Astrocyte (in vitro differentiated cells and primary cell): ENCODE results near the gene ELMO1. TPM values are rescaled to one million over a fixed set of nuclear protein-coding genes. Genes with fewer than 3 reads are reported as not detected.

Experiments used
- DNase-seq: peaks from one replicate; pipeline ENCODE4 v3.0.0-alpha.2; 2010; ENCODE audit warnings: low read depth
- FAIRE-seq: peaks from 2 replicates; lab custom pipeline; 2011; peaks lifted over from hg19 to GRCh38; lab: Jason Lieb, UNC
- H2AFZ ChIP-seq: 2 replicates; pipeline ENCODE4 v1.6.0; 2012; ENCODE audit warnings: low read depth, low read length, inconsistent platforms
- H3K27ac ChIP-seq: 2 replicates; pipeline ENCODE4 v1.5.1; 2011; ENCODE audit warnings: low read depth, low read length, inconsistent platforms
- H3K27me3 ChIP-seq: 2 replicates; pipeline ENCODE4 v1.6.0; 2011; ENCODE audit warnings: low read length, inconsistent platforms; ENCODE audit not compliant: insufficient read depth
- H3K36me3 ChIP-seq: 2 replicates; pipeline ENCODE4 v1.5.1; 2011; ENCODE audit warnings: low read length, inconsistent platforms; ENCODE audit not compliant: insufficient read depth
- H3K4me1 ChIP-seq: 2 replicates; pipeline ENCODE4 v1.5.1; 2011; ENCODE audit warnings: low read length, inconsistent platforms; ENCODE audit not compliant: insufficient read depth
- H3K4me2 ChIP-seq: 2 replicates; pipeline ENCODE4 v1.6.0; 2012; ENCODE audit warnings: low read length, inconsistent platforms
- H3K4me3 ChIP-seq: 2 replicates; pipeline ENCODE4 v1.5.1; 2011; ENCODE audit warnings: low read depth, mild to moderate bottlenecking, low read length, inconsistent platforms; ENCODE audit not compliant: insufficient read depth
- H3K79me2 ChIP-seq: 2 replicates; pipeline ENCODE4 v1.6.0; 2012; ENCODE audit warnings: mild to moderate bottlenecking, low read length, inconsistent platforms; ENCODE audit not compliant: insufficient read depth
- H3K9ac ChIP-seq: 2 replicates; pipeline ENCODE4 v1.6.0; 2012; ENCODE audit warnings: mild to moderate bottlenecking, low read length, inconsistent platforms
- H3K9me3 ChIP-seq: 2 replicates; pipeline ENCODE4 v1.5.1; 2012; ENCODE audit warnings: low read depth, mild to moderate bottlenecking, low read length, inconsistent platforms; ENCODE audit not compliant: insufficient read depth
- H4K20me1 ChIP-seq: 2 replicates; pipeline ENCODE4 v1.6.0; 2012; ENCODE audit warnings: low read length, inconsistent platforms; ENCODE audit not compliant: insufficient read depth
- H3K27ac Mint-ChIP-seq: one replicate; pipeline ENCODE4 v1.8.0; 2021; ENCODE audit warnings: mild to moderate bottlenecking, mixed read lengths; ENCODE audit not compliant: unreplicated experiment
- H3K27me3 Mint-ChIP-seq: one replicate; pipeline ENCODE4 v1.8.0; 2021; ENCODE audit warnings: low read depth, mixed read lengths; ENCODE audit not compliant: unreplicated experiment
- H3K36me3 Mint-ChIP-seq: one replicate; pipeline ENCODE4 v1.8.0; 2021; ENCODE audit warnings: low read depth, mixed read lengths; ENCODE audit not compliant: unreplicated experiment
- H3K4me1 Mint-ChIP-seq: one replicate; pipeline ENCODE4 v1.8.0; 2021; ENCODE audit warnings: low read depth, mixed read lengths; ENCODE audit not compliant: unreplicated experiment
- H3K4me3 Mint-ChIP-seq: one replicate; pipeline ENCODE4 v1.8.0; 2021; ENCODE audit warnings: mild to moderate bottlenecking, moderate library complexity, mixed read lengths; ENCODE audit not compliant: unreplicated experiment
- H3K9me3 Mint-ChIP-seq: one replicate; pipeline ENCODE4 v1.8.0; 2021; ENCODE audit warnings: mild to moderate bottlenecking, mixed read lengths; ENCODE audit not compliant: unreplicated experiment
- CTCF ChIP-seq: IDR thresholded peaks from 2 replicates; pipeline ENCODE4 v1.5.1; 2011; ENCODE audit warnings: low read depth, mild to moderate bottlenecking, inconsistent platforms, low read length, moderate library complexity; ENCODE audit not compliant: insufficient read depth
- EZH2 ChIP-seq: IDR thresholded peaks from 2 replicates; pipeline ENCODE4 v1.6.1; 2012; ENCODE audit warnings: mild to moderate bottlenecking, low read length, inconsistent platforms; ENCODE audit not compliant: insufficient read depth
- total RNA-seq: library from RNA; stranded (reverse); gene quantifications from 2 replicates; pipeline ENCODE4 v1.2.1, GENCODE V29; 2021

Gene ELMO1
- total RNA-seq, 1 donor from 2014 or later, result 20.4 TPM

GRCh38 chr7:37015353-37016034, 433.2 kb downstream of the ELMO1 start:
- Histone ChIP-seq H4K20me1 (no peaks in the 10 kb centered on the region), H2AFZ (no peak overlapping the region), H3K9ac (no peak overlapping the region), H3K27me3 (no peaks in the 10 kb centered on the region), H3K27ac (no peak overlapping the region), H3K36me3 (no peaks in the 10 kb centered on the region), H3K79me2 (no peaks in the 10 kb centered on the region), H3K9me3 (no peaks in the 10 kb centered on the region), H3K4me3 (no peak overlapping the region), H3K4me1 (no peaks in the 10 kb centered on the region), H3K4me2 (no peak overlapping the region)
- no peaks in the 10 kb centered on the region for H3K9me3 Mint-ChIP-seq
- no peak for FAIRE-seq
- H3K27me3 Mint-ChIP-seq, result no peaks in the 10 kb centered on the region
- TF ChIP-seq CTCF, result no peak
- TF ChIP-seq EZH2, result no peak
- peaks cover 2% of the 10 kb centered on the region for H3K36me3 Mint-ChIP-seq
- no peak for DNase-seq
- no peak overlapping the region for H3K27ac Mint-ChIP-seq
- no peak overlapping the region for H3K4me3 Mint-ChIP-seq
- peaks cover 4% of the 10 kb centered on the region for H3K4me1 Mint-ChIP-seq

- Mint-ChIP-seq H3K27ac (no peak overlapping the region), H3K27me3 (no peaks in the 10 kb centered on the region), H3K36me3 (peaks cover 2% of the 10 kb centered on the region), H3K9me3 (no peaks in the 10 kb centered on the region), H3K4me3 (no peak overlapping the region), H3K4me1 (peaks cover 4% of the 10 kb centered on the region)
- Histone ChIP-seq H3K4me3 (no peak overlapping the region), H3K9ac (no peak overlapping the region), H2AFZ (no peak overlapping the region), H3K79me2 (no peaks in the 10 kb centered on the region), H3K36me3 (no peaks in the 10 kb centered on the region), H3K9me3 (no peaks in the 10 kb centered on the region), H3K4me2 (no peak overlapping the region), H3K4me1 (no peaks in the 10 kb centered on the region), H4K20me1 (no peaks in the 10 kb centered on the region), H3K27ac (no peak overlapping the region), H3K27me3 (no peaks in the 10 kb centered on the region)
- DNase-seq (no peak), FAIRE-seq (no peak)
- TF ChIP-seq EZH2, result no peak
- no peak for TF ChIP-seq CTCF
Measured at GRCh38 chr7:37013771-37014170, 434.9 kb downstream of the ELMO1 start.

- H3K36me3 Mint-ChIP-seq, result peaks cover 2% of the 10 kb centered on the region
- Histone ChIP-seq H3K27me3 (no peaks in the 10 kb centered on the region), H4K20me1 (no peaks in the 10 kb centered on the region), H3K4me3 (no peak overlapping the region), H2AFZ (no peak overlapping the region), H3K79me2 (no peaks in the 10 kb centered on the region), H3K9me3 (no peaks in the 10 kb centered on the region), H3K27ac (no peak overlapping the region), H3K4me1 (no peaks in the 10 kb centered on the region), H3K4me2 (no peak overlapping the region), H3K36me3 (no peaks in the 10 kb centered on the region), H3K9ac (no peak overlapping the region)
- H3K27ac Mint-ChIP-seq, result no peak overlapping the region
- DNase-seq (no peak), FAIRE-seq (no peak)
- TF ChIP-seq EZH2, result no peak
- TF ChIP-seq CTCF, result no peak
- H3K27me3 Mint-ChIP-seq, result no peaks in the 10 kb centered on the region
- peaks cover 3% of the 10 kb centered on the region for H3K4me1 Mint-ChIP-seq
- no peaks in the 10 kb centered on the region for H3K9me3 Mint-ChIP-seq
- no peak overlapping the region for H3K4me3 Mint-ChIP-seq
Measured at GRCh38 chr7:37011151-37011890, 437.3 kb downstream of the ELMO1 start.
